Neural cell (in vitro differentiated cells): ENCODE data around the gene FOXO3. TPM values are rescaled to one million over a fixed set of nuclear protein-coding genes. Genes with fewer than 3 reads are reported as not detected.

ENCODE experiments used
- H2AFZ ChIP-seq: fragments of 200-600, 300-800 bp; sonication (generic), shearing (Covaris generic); 2 replicates; pipeline ENCODE4 v1.6.0; 2014; ENCODE audit warnings: low read depth, mild to moderate bottlenecking, antibody characterized with exemption, low read length, moderate library complexity
- H3F3A ChIP-seq: fragments of 200-600 bp; shearing (Covaris generic); 2 replicates; pipeline ENCODE4 v1.6.1; 2016; ENCODE audit warnings: mild to moderate bottlenecking, moderate library complexity, mixed read lengths, antibody characterized with exemption, low read length; ENCODE audit not compliant: insufficient read depth, poor library complexity, severe bottlenecking
- H3K27ac ChIP-seq: fragments of 200-600, 300-800 bp; sonication (generic), shearing (Covaris generic); 2 replicates; pipeline ENCODE4 v1.5.1; 2014; ENCODE audit warnings: mild to moderate bottlenecking, low read length, moderate library complexity
- H3K27me3 ChIP-seq: fragments of 300-800, 200-600 bp; sonication (generic), shearing (Covaris generic); 2 replicates; pipeline ENCODE4 v1.6.0; 2014; ENCODE audit warnings: mild to moderate bottlenecking, low read depth, low read length, moderate library complexity; ENCODE audit not compliant: insufficient read depth
- H3K36me3 ChIP-seq: fragments of 300-800, 200-600 bp; sonication (generic), shearing (Covaris generic); 2 replicates; pipeline ENCODE4 v1.5.1; 2014; ENCODE audit warnings: mild to moderate bottlenecking, antibody characterized with exemption, low read length, moderate library complexity; ENCODE audit not compliant: insufficient read depth
- H3K4me2 ChIP-seq: fragments of 300-800, 200-600 bp; sonication (generic), shearing (Covaris generic); 2 replicates; pipeline ENCODE4 v1.6.0; 2014; ENCODE audit warnings: mild to moderate bottlenecking, low read length
- H3K4me3 ChIP-seq: fragments of 300-800, 200-600 bp; sonication (generic), shearing (Covaris generic); 2 replicates; pipeline ENCODE4 v1.5.1; 2014; ENCODE audit warnings: mild to moderate bottlenecking, low read length, moderate library complexity
- H3K79me2 ChIP-seq: fragments of 200-600 bp; shearing (Covaris generic); replicated peaks from 2 replicates; pipeline ENCODE4 v1.6.0; 2014; ENCODE audit warnings: mild to moderate bottlenecking, low read length, moderate library complexity; ENCODE audit not compliant: insufficient read depth
- H3K9ac ChIP-seq: fragments of 300-800, 200-600 bp; sonication (generic), shearing (Covaris generic); 2 replicates; pipeline ENCODE4 v1.6.1; 2016; ENCODE audit warnings: mild to moderate bottlenecking, low read length, mixed read lengths
- H3K9me2 ChIP-seq: fragments of 200-600 bp; shearing (Covaris generic); 2 replicates; pipeline ENCODE4 v1.6.1; 2016; ENCODE audit warnings: mild to moderate bottlenecking, low read length, mixed read lengths; ENCODE audit not compliant: insufficient read depth
- H3K9me3 ChIP-seq: fragments of 200-600, 300-800 bp; sonication (generic), shearing (Covaris generic); 2 replicates; pipeline ENCODE4 v1.6.1; 2016; ENCODE audit warnings: mild to moderate bottlenecking, mixed run types, low read length, moderate library complexity, mixed read lengths
- H4K20me1 ChIP-seq: fragments of 200-600 bp; shearing (Covaris generic); 2 replicates; pipeline ENCODE4 v1.6.1; 2016; ENCODE audit warnings: mild to moderate bottlenecking, mixed run types; ENCODE audit not compliant: insufficient read depth
- EP300 ChIP-seq: fragments of 450-650 bp; conservative IDR thresholded peaks from 2 replicates; pipeline ENCODE4 v1.6.1; 2014; ENCODE audit warnings: antibody characterized with exemption, mild to moderate bottlenecking, moderate library complexity; ENCODE audit not compliant: poor library complexity, severe bottlenecking
- EZH2 ChIP-seq: fragments of 200-600, 300-800 bp; shearing (Covaris generic), sonication (generic); IDR thresholded peaks from 2 replicates; pipeline ENCODE4 v1.6.1; 2014; ENCODE audit warnings: antibody characterized with exemption, low read length, borderline replicate concordance, mild to moderate bottlenecking; ENCODE audit not compliant: insufficient read depth, poor library complexity, severe bottlenecking
- MXI1 ChIP-seq: fragments of 450-650 bp; conservative IDR thresholded peaks from 2 replicates; pipeline ENCODE4 v1.6.1; 2014; ENCODE audit warnings: antibody characterized with exemption, mild to moderate bottlenecking; ENCODE audit not compliant: poor library complexity, severe bottlenecking
- POLR2AphosphoS5 ChIP-seq: IDR thresholded peaks from 2 replicates; pipeline ENCODE4 v1.6.1; 2012
- RAD21 ChIP-seq: fragments of 450-650 bp; conservative IDR thresholded peaks from 2 replicates; pipeline ENCODE4 v1.6.1; 2014; ENCODE audit warnings: antibody characterized with exemption, mild to moderate bottlenecking, moderate library complexity
- SMC3 ChIP-seq: fragments of 450-650 bp; conservative IDR thresholded peaks from 2 replicates; pipeline ENCODE4 v1.6.1; 2014; ENCODE audit warnings: antibody characterized with exemption, mild to moderate bottlenecking, moderate library complexity; ENCODE audit not compliant: poor library complexity
- TAF1 ChIP-seq: IDR thresholded peaks from 2 replicates; pipeline ENCODE4 v1.6.1; 2012; ENCODE audit warnings: low read depth
- polyA plus RNA-seq: library from polyadenylated mRNA; depleted of rRNA; stranded (reverse); fragments of >200 nt; gene quantifications from 2 replicates; pipeline ENCODE4 v1.2.3, GENCODE V29; 2014
- TF ChIP-seq, protein P1 (sequence below): IDR thresholded peaks from 2 replicates; pipeline ENCODE4 v1.6.1; 2012; ENCODE audit warnings: borderline replicate concordance
- TF ChIP-seq, protein P2 (sequence below): fragments of 450-650 bp; IDR thresholded peaks from 2 replicates; pipeline ENCODE4 v1.5.1; 2014; ENCODE audit warnings: antibody characterized with exemption, mild to moderate bottlenecking, moderate library complexity; ENCODE audit not compliant: poor library complexity, severe bottlenecking

Gene FOXO3
- polyA plus RNA-seq, 1 donor from 2014 or later: 21.3 TPM

DNA sequence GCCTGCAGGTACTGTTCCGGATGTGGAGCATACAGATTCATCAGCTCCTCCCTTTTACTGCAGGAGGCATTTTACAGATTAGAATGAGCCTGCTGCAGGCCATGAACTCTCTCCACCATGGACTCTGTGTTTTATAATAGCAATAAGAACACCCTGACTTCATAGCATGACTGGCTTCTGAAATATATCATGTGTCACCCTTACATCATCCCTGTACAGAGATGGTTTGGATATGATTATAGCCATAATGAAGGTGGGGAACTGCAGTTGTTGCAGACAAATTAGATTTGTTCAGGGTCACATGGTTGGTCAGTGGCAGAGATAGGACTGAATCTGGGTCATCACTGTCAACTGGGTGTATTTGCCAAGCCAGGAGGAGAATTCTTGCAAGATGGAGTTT, 100.7 kb downstream of the FOXO3 start:
- Histone ChIP-seq H3K4me3 (no peak overlapping the region), H3K79me2 (no peaks in the 10 kb centered on the region), H3K4me2 (no peak overlapping the region), H2AFZ (no peak overlapping the region), H3K36me3 (no peaks in the 10 kb centered on the region), H3K27me3 (no peaks in the 10 kb centered on the region), H3K27ac (no peak overlapping the region), H4K20me1 (no peaks in the 10 kb centered on the region), H3K9ac (no peak overlapping the region), H3K9me2 (no peaks in the 10 kb centered on the region), H3K9me3 (no peaks in the 10 kb centered on the region), H3F3A (no peaks in the 10 kb centered on the region)
- TF ChIP-seq TAF1 (no peak), EZH2 (no peak), EP300 (no peak), RAD21 (no peak), MXI1 (no peak), POLR2AphosphoS5 (no peak), SMC3 (no peak)
- TF ChIP-seq, protein P1, sequence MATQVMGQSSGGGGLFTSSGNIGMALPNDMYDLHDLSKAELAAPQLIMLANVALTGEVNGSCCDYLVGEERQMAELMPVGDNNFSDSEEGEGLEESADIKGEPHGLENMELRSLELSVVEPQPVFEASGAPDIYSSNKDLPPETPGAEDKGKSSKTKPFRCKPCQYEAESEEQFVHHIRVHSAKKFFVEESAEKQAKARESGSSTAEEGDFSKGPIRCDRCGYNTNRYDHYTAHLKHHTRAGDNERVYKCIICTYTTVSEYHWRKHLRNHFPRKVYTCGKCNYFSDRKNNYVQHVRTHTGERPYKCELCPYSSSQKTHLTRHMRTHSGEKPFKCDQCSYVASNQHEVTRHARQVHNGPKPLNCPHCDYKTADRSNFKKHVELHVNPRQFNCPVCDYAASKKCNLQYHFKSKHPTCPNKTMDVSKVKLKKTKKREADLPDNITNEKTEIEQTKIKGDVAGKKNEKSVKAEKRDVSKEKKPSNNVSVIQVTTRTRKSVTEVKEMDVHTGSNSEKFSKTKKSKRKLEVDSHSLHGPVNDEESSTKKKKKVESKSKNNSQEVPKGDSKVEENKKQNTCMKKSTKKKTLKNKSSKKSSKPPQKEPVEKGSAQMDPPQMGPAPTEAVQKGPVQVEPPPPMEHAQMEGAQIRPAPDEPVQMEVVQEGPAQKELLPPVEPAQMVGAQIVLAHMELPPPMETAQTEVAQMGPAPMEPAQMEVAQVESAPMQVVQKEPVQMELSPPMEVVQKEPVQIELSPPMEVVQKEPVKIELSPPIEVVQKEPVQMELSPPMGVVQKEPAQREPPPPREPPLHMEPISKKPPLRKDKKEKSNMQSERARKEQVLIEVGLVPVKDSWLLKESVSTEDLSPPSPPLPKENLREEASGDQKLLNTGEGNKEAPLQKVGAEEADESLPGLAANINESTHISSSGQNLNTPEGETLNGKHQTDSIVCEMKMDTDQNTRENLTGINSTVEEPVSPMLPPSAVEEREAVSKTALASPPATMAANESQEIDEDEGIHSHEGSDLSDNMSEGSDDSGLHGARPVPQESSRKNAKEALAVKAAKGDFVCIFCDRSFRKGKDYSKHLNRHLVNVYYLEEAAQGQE: no peak
- TF ChIP-seq, protein P2, sequence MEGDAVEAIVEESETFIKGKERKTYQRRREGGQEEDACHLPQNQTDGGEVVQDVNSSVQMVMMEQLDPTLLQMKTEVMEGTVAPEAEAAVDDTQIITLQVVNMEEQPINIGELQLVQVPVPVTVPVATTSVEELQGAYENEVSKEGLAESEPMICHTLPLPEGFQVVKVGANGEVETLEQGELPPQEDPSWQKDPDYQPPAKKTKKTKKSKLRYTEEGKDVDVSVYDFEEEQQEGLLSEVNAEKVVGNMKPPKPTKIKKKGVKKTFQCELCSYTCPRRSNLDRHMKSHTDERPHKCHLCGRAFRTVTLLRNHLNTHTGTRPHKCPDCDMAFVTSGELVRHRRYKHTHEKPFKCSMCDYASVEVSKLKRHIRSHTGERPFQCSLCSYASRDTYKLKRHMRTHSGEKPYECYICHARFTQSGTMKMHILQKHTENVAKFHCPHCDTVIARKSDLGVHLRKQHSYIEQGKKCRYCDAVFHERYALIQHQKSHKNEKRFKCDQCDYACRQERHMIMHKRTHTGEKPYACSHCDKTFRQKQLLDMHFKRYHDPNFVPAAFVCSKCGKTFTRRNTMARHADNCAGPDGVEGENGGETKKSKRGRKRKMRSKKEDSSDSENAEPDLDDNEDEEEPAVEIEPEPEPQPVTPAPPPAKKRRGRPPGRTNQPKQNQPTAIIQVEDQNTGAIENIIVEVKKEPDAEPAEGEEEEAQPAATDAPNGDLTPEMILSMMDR: no peak

- Histone ChIP-seq H2AFZ (no peak overlapping the region), H3K27me3 (no peaks in the 10 kb centered on the region), H3K36me3 (no peaks in the 10 kb centered on the region), H3K9me3 (no peaks in the 10 kb centered on the region), H3K9ac (no peak overlapping the region), H4K20me1 (no peaks in the 10 kb centered on the region), H3K27ac (no peak overlapping the region), H3K4me3 (no peak overlapping the region), H3K9me2 (no peaks in the 10 kb centered on the region), H3F3A (no peaks in the 10 kb centered on the region), H3K79me2 (peaks cover 3% of the 10 kb centered on the region), H3K4me2 (no peak overlapping the region)
- no peak for TF ChIP-seq MXI1
- TF ChIP-seq EP300: no peak
- no peak for TF ChIP-seq TAF1
- no peak for TF ChIP-seq EZH2
- TF ChIP-seq RAD21: no peak
- TF ChIP-seq, protein P2: no peak
- TF ChIP-seq SMC3: no peak
- TF ChIP-seq, protein P1: no peak
- TF ChIP-seq POLR2AphosphoS5: no peak
Measured at GRCh38 chr6:108661982-108662381, 101.3 kb downstream of the FOXO3 start.
